HG03354 (cell line): Measurements from ENCODE around the gene ARHGAP30.
"Not testable (repeated sequence)": the region's sequence is repeated elsewhere in the genome, so short reads cannot be mapped to it uniquely, and the experiment has no call there.

ENCODE experiments used
- ATAC-seq: cut with Tn5 transposase; IDR thresholded peaks from one replicate; pipeline ENCODE4 v1.9.1; 2021; ENCODE audit warnings: mild to moderate bottlenecking; ENCODE audit not compliant: unreplicated experiment, poor library complexity, severe bottlenecking

ARHGAP30 gene

GRCh38 chr1:161069731-161070270 lies at the start of gene ARHGAP30:
TSS of gene ARHGAP30 (minus strand) at chr1:161069891. CDS start at chr1:161069624, 267 bp downstream.
- ATAC-seq, result peak; percentile 88

GRCh38 chr1:161117759-161118581 lies 48.3 kb upstream of the ARHGAP30 start, which contains the start of the genes NIT1 and PFDN2:
TSS of gene NIT1 (plus strand) at chr1:161118105. CDS start at chr1:161118177, 72 bp downstream.
TSS of gene PFDN2 (minus strand) at chr1:161118037. CDS start at chr1:161118026, 11 bp downstream.
- ATAC-seq, result peak; percentile 89

GRCh38 chr1:161115961-161116360 lies 46.3 kb upstream of the ARHGAP30 start:
- ATAC-seq, result not testable (repeated sequence)

GRCh38 chr1:161115132-161115711 lies 45.5 kb upstream of the ARHGAP30 start:
- no peak for ATAC-seq

- ATAC-seq, result no peak
Measured at GRCh38 chr1:161114556-161114955, 44.9 kb upstream of the ARHGAP30 start.

GRCh38 chr1:161113915-161114314 lies 44.2 kb upstream of the ARHGAP30 start:
- no peak for ATAC-seq

GRCh38 chr1:161111527-161111926 lies 41.8 kb upstream of the ARHGAP30 start:
- no peak for ATAC-seq

- ATAC-seq, result no peak
Measured at GRCh38 chr1:161111117-161111516, 41.4 kb upstream of the ARHGAP30 start.

- no peak for ATAC-seq
Measured at GRCh38 chr1:161106431-161106830, 36.7 kb upstream of the ARHGAP30 start.

- no peak for ATAC-seq
Measured at GRCh38 chr1:161100556-161100955, 30.9 kb upstream of the ARHGAP30 start.

- no peak for ATAC-seq
Measured at GRCh38 chr1:161099090-161099802, 29.6 kb upstream of the ARHGAP30 start.

GRCh38 chr1:161098210-161099068 lies 28.7 kb upstream of the ARHGAP30 start, which contains the start of gene KLHDC9:
TSS of gene KLHDC9 (plus strand) at chr1:161098361. CDS start at chr1:161098536, 175 bp downstream.
- peak; percentile 69 for ATAC-seq

GRCh38 chr1:161096530-161096929 lies 26.8 kb upstream of the ARHGAP30 start:
- ATAC-seq, result no peak

GRCh38 chr1:161096015-161096414 lies 26.3 kb upstream of the ARHGAP30 start:
- peak; percentile 59 for ATAC-seq

GRCh38 chr1:161095230-161095629 lies 25.5 kb upstream of the ARHGAP30 start:
- no peak for ATAC-seq

GRCh38 chr1:161094481-161094880 lies 24.8 kb upstream of the ARHGAP30 start:
- ATAC-seq, result no peak

- no peak for ATAC-seq
Measured at GRCh38 chr1:161092621-161093028, 22.9 kb upstream of the ARHGAP30 start.

GRCh38 chr1:161091796-161092507 lies 22.3 kb upstream of the ARHGAP30 start:
- no peak for ATAC-seq
